Cardiac fibroblast (primary cell): ENCODE results near the gene BTBD19.

Experiments used
- DNase-seq, 2 donors: peaks; one replicate each; pipeline versions ENCODE4 v3.0.0 to v3.0.0-alpha.2; 2010; ENCODE audit warnings: low read depth in 2 of 2
- H3K4me3 ChIP-seq, 2 donors: replicated peaks in 1 of 2; 1 replicate in 1 of 2; 2 replicates in 1 of 2; pipeline ENCODE4 v1.5.1; 2011; ENCODE audit warnings: low read depth in 2 of 2, low read length in 2 of 2, mild to moderate bottlenecking in 2 of 2, moderate library complexity in 1 of 2
- CTCF ChIP-seq: IDR thresholded peaks from one replicate; pipeline ENCODE4 v1.5.1; 2011; ENCODE audit warnings: low read depth, mild to moderate bottlenecking, low read length, inconsistent platforms

The BTBD19 gene

GRCh38 chr1:44805311-44806024 is 2.9 kb upstream of the BTBD19 start:
- no peak overlapping the region for H3K4me3 ChIP-seq

GRCh38 chr1:44806025-44806703 is 2.2 kb upstream of the BTBD19 start:
- DNase-seq, result no peak

More at GRCh38 chr1:44805311-44806024, 2.9 kb upstream of the BTBD19 start:
- TF ChIP-seq CTCF, result peak; percentile 4
- DNase-seq, result no peak

GRCh38 chr1:44806704-44807363 is 1.5 kb upstream of the BTBD19 start, which contains the start of gene DYNLT4:
TSS of gene DYNLT4 (minus strand) at chr1:44807351. CDS start at chr1:44806668, 683 bp downstream.
- no peak for TF ChIP-seq CTCF
- no peak for DNase-seq
- H3K4me3 ChIP-seq, result peak within 1 kb of the TSS in 1 of 2 donors; percentile 57

More at GRCh38 chr1:44806025-44806703, 2.2 kb upstream of the BTBD19 start:
- TF ChIP-seq CTCF, result no peak
- H3K4me3 ChIP-seq, result peak overlapping the region in 1 of 2 donors; percentile 10

- DNase-seq, result peak; percentile 100
- H3K4me3 ChIP-seq, result peak overlapping the region in 1 of 2 donors; percentile 57
- TF ChIP-seq CTCF, result no peak
Measured at GRCh38 chr1:44807364-44808062, 810 bp upstream of the BTBD19 start.

- peak; percentile 81 to 85 for DNase-seq
- TF ChIP-seq CTCF, result peak; percentile 20
- H3K4me3 ChIP-seq, result peak overlapping the region; percentile 53 to 57
Measured at GRCh38 chr1:44808938-44809917, 905 bp downstream of the BTBD19 start.
